Vagina (tissue), 2 donors: ENCODE measurements around the gene LRFN4. TPM values are rescaled to one million over a fixed set of nuclear protein-coding genes. Genes with fewer than 3 reads are reported as not detected.
"Not testable (repeated sequence)": the region's sequence is repeated elsewhere in the genome, so short reads cannot be mapped to it uniquely, and the experiment has no call there.

Source experiments
- DNase-seq, 2 donors: peaks; one replicate each; pipeline ENCODE4 v3.0.0-alpha.2; 2017; ENCODE audit errors: extremely low spot score in 2 of 2
- H3K27ac ChIP-seq: fragments of 200-600 bp; sonication (generic); one replicate; pipeline ENCODE4 v1.5.1; 2019
- H3K27me3 ChIP-seq: fragments of 200-600 bp; sonication (generic); one replicate; pipeline ENCODE4 v1.5.1; 2019
- H3K36me3 ChIP-seq, 2 donors: fragments of 200-600 bp; sonication (generic); one replicate each; pipeline ENCODE4 v1.5.1; 2017 to 2019
- H3K4me1 ChIP-seq: fragments of 200-600 bp; sonication (generic); one replicate; pipeline ENCODE4 v1.5.1; 2019
- H3K4me3 ChIP-seq, 2 donors: fragments of 200-600 bp; sonication (generic); 1 replicate in 1 of 2; 2 replicates in 1 of 2; pipeline ENCODE4 v1.5.1; 2016 to 2019
- H3K9me3 ChIP-seq: fragments of 200-600 bp; sonication (generic); one replicate; pipeline ENCODE4 v1.5.1; 2019
- CTCF ChIP-seq, 3 experiments: fragments of 450-650 bp in 2 of 3; fragments of 200-600 bp in 1 of 3; sonication (generic) in 1 of 3; IDR thresholded peaks; one replicate each; pipeline ENCODE4 v1.5.1; 2017 to 2019; ENCODE audit warnings: antibody characterized with exemption in 3 of 3, mild to moderate bottlenecking in 2 of 3, moderate library complexity in 2 of 3
- POLR2A ChIP-seq, 2 donors: fragments of 450-650 bp; IDR thresholded peaks; one replicate each; pipeline ENCODE4 v1.6.1; 2017; ENCODE audit warnings: antibody characterized with exemption in 2 of 2, mild to moderate bottlenecking in 2 of 2, moderate library complexity in 2 of 2
- POLR2AphosphoS5 ChIP-seq, 2 donors: sonication (generic); formaldehyde crosslinking; IDR thresholded peaks; one replicate each; pipeline ENCODE4 v1.9.0; 2017; ENCODE audit warnings: antibody characterized with exemption in 2 of 2, mild to moderate bottlenecking in 2 of 2, low read depth in 1 of 2; ENCODE audit not compliant: insufficient read depth in 1 of 2
- intact Hi-C: fragments of 100-400 bp; cut with DNase I; formaldehyde crosslinking; loops from one replicate; pipeline ENCODE4 v1.15.1; 2023
- total RNA-seq: library from RNA; depleted of rRNA; stranded (reverse); fragments of >200 nt; gene quantifications from one replicate; pipeline ENCODE4 v1.2.3, GENCODE V29; 2016

The LRFN4 gene
- total RNA-seq, 1 donor from 2014 or later: 8.1 TPM

- no peaks in the 10 kb centered on the region for H3K36me3 ChIP-seq
- no peaks in the 10 kb centered on the region for H3K27me3 ChIP-seq
- TF ChIP-seq POLR2AphosphoS5 (IDR thresholded peaks at IDR 0.05; ENCODE audit: insufficient read depth in 1 of 2, low read depth in 1 of 2) (no peak), POLR2A (IDR thresholded peaks at IDR 0.05) (no peak), CTCF (IDR thresholded peaks at IDR 0.05) (no peak)
- H3K27ac ChIP-seq: no peak overlapping the region
- intact Hi-C loops: no loop called here
- no peaks in the 10 kb centered on the region for H3K9me3 ChIP-seq
- H3K4me1 ChIP-seq: no peaks in the 10 kb centered on the region
- no peak for DNase-seq
- H3K4me3 ChIP-seq: no peak overlapping the region
These were observed 41.2 kb upstream of the LRFN4 start for GRCh38 chr11:66815646-66816045.

GRCh38 chr11:66818231-66818955 is 38.5 kb upstream of the LRFN4 start:
- Histone ChIP-seq H3K27me3 (no peaks in the 10 kb centered on the region), H3K27ac (no peak overlapping the region), H3K4me3 (no peak overlapping the region), H3K36me3 (no peaks in the 10 kb centered on the region), H3K9me3 (no peaks in the 10 kb centered on the region), H3K4me1 (no peaks in the 10 kb centered on the region)
- TF ChIP-seq POLR2AphosphoS5 (IDR thresholded peaks at IDR 0.05; ENCODE audit: insufficient read depth in 1 of 2, low read depth in 1 of 2) (no peak), CTCF (IDR thresholded peaks at IDR 0.05) (no peak), POLR2A (IDR thresholded peaks at IDR 0.05) (no peak)
- no peak for DNase-seq
- intact Hi-C loops: no loop called here

GRCh38 chr11:66820381-66820780 is 36.5 kb upstream of the LRFN4 start:
- DNase-seq: no peak
- H3K4me1 ChIP-seq: no peaks in the 10 kb centered on the region
- no peak overlapping the region for H3K4me3 ChIP-seq
- H3K9me3 ChIP-seq: no peaks in the 10 kb centered on the region
- H3K36me3 ChIP-seq: no peaks in the 10 kb centered on the region
- no peaks in the 10 kb centered on the region for H3K27me3 ChIP-seq
- no peak overlapping the region for H3K27ac ChIP-seq
- no peak for TF ChIP-seq CTCF (IDR thresholded peaks at IDR 0.05)
- intact Hi-C loops: no loop called here

- Histone ChIP-seq H3K4me1 (no peaks in the 10 kb centered on the region), H3K27me3 (no peaks in the 10 kb centered on the region), H3K36me3 (no peaks in the 10 kb centered on the region), H3K9me3 (no peaks in the 10 kb centered on the region), H3K4me3 (no peak overlapping the region), H3K27ac (no peak overlapping the region)
- TF ChIP-seq CTCF (IDR thresholded peaks at IDR 0.05) (no peak), POLR2AphosphoS5 (IDR thresholded peaks at IDR 0.05; ENCODE audit: insufficient read depth in 1 of 2, low read depth in 1 of 2) (no peak), POLR2A (IDR thresholded peaks at IDR 0.05) (no peak)
- no peak for DNase-seq
- intact Hi-C loops: no loop called here
These were observed 36.0 kb upstream of the LRFN4 start for GRCh38 chr11:66820901-66821300.

GRCh38 chr11:66823700-66824099 is 33.2 kb upstream of the LRFN4 start:
- DNase-seq: no peak
- Histone ChIP-seq H3K9me3 (no peaks in the 10 kb centered on the region), H3K4me3 (no peak overlapping the region), H3K36me3 (peaks cover 0 to 5% of the 10 kb centered on the region in 2 donors), H3K27ac (no peak overlapping the region), H3K27me3 (no peaks in the 10 kb centered on the region), H3K4me1 (no peaks in the 10 kb centered on the region)
- no peak for TF ChIP-seq CTCF (IDR thresholded peaks at IDR 0.05)
- TF ChIP-seq POLR2A (IDR thresholded peaks at IDR 0.05): no peak
- TF ChIP-seq POLR2AphosphoS5 (IDR thresholded peaks at IDR 0.05; ENCODE audit: insufficient read depth in 1 of 2, low read depth in 1 of 2): no peak
- intact Hi-C loops: no loop called here

- H3K4me1 ChIP-seq, DNase-seq, H3K27me3 ChIP-seq, H3K36me3 ChIP-seq, H3K9me3 ChIP-seq, H3K27ac ChIP-seq, H3K4me3 ChIP-seq, intact Hi-C loops: not testable (repeated sequence)
These were observed 32.3 kb upstream of the LRFN4 start for GRCh38 chr11:66824573-66824972.
